HTERT RPE-1 (cell line): ENCODE data around the gene OST4.

Experiments
- in situ Hi-C: fragments of 300-500 bp; cut with MboI; formaldehyde crosslinking; loops from 4 replicates; pipeline ENCODE4 v1.14.3; 2020; ENCODE audit warnings: low sequenced_read_pairs

OST4 gene

GRCh38 chr2:27054721-27055120 lies 16.7 kb downstream of the OST4 start:
- in situ Hi-C loops: no loop called here

DNA sequence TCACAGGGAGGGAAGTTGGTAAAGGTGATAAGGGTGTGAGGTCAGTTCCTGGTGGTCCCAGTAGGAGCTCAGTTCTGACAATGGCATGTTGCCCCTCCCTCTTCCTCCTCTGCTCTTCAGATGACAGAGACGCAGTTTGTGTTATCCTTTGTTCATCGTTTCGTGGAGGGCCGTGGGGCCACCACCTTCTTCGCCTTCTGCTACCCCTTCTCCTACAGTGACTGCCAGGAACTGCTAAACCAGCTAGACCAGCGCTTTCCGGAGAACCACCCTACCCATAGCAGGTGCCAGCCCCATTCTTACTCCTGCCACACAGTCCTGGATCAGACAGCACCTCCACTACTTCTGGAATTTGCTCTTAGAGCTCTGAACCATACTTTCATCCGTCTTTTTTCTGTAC lies 17.7 kb downstream of the OST4 start:
- in situ Hi-C loops: no loop called here

DNA sequence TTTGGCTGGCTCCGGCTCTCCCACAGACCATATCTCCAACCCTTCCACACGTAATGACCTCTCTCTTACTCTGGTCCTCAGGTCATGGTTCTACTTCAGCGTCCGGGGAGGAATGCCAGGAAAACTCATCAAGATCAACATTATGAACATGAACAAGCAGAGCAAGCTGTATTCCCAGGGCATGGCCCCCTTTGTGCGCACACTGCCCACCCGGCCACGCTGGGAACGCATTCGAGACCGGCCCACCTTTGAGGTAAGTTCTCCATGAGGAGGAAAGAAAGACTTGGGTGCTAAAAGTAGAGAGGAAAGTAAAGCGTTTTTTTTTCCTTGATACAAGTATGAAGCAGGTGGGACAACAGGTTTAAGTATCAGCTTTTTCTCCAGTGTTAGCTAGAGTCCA lies 18.1 kb downstream of the OST4 start:
- in situ Hi-C loops: no loop called here

DNA sequence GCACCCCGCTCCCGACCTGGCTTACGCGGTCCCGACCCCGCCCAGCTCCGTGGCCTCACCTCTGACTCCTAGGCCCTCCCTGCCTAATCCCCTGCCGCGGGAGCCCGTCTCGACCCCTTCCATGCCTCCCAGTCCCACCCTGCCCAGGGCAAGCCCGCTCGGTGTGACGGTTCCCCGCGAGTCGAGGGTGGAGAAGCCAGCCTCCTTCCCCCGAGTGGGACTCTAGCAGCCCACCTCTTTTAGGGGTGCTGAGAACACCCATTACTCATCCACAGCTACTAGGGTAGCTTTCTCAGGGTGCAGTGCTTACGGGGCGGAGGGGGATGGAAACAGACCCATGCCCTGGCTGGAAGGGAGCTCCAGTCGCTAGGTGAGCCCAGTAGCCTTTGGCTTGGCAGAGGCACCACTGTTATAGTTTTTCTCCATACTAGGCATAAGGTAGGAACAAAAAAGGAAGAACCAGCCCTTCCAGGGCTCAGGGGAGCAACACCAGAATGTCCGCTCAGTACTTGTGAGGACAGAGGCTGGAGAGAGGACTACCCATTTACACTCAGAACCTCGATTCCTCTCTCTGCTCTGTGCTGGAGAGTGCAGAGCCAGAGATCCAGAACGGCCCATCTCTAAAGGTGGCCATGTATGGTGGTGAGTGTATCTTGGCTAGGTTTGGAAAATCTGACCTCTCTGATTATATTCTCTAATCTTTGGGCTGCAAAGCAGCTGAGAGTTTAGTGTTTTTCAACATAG lies 19.4 kb downstream of the OST4 start:
- in situ Hi-C loops: no loop called here

DNA sequence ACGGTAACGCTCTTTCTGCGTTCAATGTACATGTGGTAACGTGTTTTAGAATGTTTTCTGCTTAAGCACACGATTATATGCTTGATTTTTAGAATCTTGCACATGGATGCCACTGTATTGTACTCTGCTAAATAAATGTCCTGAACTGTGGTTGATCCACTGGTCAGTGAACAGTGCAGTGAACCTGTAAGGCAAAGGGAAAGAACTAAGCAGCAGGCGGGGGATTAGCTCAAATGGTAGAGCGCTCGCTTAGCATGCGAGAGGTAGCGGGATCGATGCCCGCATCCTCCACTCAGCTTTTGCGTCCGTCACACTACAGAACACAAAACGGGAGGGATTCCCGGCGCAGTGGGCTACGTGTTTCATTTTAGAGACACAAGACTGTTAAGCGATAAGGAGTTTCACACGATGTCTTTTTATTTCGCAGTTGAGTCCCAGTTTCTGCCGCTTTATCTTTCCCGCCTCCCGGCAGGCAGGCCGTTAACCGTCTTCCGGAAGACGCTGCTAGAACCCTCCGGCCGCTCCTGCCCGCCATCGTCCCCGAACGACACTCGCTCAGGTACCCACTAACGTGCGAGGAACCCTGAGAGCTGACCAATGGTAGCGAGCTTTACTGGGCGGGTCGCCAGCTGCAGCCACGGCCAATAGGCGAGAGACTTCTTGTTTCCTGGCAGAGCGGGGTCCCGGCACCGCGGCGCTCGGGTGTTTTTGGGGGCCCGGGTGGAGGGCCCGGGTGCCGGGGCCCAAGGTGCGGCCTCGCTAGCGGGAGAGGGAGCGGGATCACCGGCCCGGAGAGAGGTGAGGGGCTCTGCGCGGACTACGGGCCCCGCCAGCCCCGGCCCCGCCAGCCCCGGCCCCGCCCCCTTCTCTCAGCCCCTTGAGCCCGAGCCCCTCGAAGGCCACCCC lies 20.2 kb downstream of the OST4 start, which contains the start of gene AGBL5:
TSS of gene AGBL5 (plus strand) at position 673 of the 906 bp plus-strand sequence. CDS start 1,291 bp downstream, outside the sequence.
- in situ Hi-C loops: no loop called here

- in situ Hi-C loops: no loop called here
Observed at GRCh38 chr2:27050281-27050995, 21.0 kb downstream of the OST4 start.

DNA sequence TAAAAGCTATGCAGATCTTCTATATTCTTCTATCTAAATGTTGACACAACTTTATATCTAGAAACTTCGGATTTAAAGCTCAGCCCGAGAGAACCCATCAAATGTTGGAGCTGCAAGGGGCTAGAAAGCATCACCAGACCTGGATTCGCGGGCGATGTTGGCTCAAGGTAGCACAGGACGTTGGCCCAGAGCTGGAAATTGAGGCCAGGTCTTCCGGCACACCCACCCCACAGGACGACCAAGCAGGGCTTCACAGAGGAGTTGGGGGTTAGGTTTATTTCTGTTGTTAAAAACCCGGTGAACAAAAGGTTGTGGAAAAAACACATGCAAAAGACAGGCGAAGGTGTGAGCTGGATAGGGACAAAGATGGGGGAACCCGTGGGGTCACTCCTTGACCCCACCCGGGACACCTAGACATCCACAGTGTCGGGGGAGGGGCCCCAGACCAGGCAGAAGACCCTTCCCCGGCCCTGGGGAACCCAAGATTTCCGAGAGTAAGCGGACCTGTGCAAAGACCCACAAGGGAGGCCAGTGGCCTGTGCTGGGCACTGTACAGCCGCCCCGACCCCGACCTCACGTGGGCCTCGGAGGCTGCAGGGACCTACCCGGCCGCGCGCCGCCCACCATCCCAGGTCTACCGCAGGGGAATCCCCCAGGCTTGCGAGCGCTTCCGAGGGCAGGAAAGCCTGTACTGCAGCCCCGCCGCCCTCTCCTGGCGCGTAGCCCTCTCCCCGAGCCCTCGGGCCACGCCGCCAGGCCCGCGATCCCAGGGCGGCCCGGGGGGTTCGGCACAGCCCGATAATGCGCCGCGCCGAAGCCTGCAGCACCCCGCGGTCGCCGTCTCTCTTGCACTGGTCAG lies 21.8 kb downstream of the OST4 start:
- in situ Hi-C loops: no loop called here

DNA sequence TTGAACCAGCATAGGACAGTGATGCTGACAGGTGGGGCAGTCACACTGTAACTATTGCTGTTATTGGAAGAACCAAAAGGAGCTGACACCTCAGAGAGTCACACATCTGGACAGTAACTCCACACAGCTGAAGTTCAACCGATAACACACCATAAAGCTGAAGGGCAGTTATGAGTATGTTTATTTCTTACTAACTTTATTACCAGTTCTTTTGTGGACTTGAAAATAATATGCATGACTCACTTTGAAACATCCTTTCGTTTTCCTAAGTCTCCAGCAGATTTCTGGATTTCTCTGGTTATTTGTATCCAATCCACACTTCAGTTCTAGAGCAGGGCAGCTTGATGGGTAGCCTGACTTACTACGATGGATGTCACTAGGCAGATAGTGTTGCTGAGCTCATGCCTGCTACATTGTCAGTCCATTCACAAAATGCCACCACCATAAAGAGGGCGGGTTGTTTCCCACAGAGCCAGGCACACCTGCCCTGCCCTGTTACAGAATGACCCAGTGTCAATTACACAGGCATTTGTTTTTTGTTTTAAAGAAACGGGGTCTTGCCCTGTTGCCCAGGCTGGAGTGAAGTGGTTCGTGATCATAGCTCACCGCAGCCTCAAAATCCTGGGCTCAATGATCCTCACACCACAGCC lies 28.3 kb downstream of the OST4 start:
- in situ Hi-C loops: no loop called here

- in situ Hi-C loops: no loop called here
Observed at GRCh38 chr2:27042159-27042661, 29.2 kb downstream of the OST4 start.

DNA sequence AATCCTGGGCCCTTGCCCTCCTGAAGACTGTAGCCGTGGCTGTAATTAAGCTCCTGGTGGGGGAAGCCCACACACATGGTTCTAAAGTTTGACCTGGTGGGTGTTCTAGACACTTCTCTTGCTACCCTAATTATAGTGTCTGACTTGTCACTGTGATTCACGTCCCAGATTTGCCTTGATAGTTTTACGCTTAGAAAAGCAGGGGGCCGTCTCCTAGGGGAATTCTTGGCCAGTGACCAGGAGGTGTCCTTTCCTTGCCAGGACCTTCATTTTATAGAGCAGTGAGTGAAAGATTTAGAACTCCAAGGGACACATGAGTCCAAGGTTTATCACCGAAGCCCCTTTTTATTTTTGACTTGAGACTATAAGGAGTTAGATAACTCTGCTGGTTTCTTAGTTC lies 29.7 kb downstream of the OST4 start:
- in situ Hi-C loops: no loop called here

GRCh38 chr2:27040282-27040681 lies 31.2 kb downstream of the OST4 start:
- in situ Hi-C loops: no loop called here

GRCh38 chr2:27039871-27040270 lies 31.6 kb downstream of the OST4 start:
- in situ Hi-C loops: no loop called here

- in situ Hi-C loops: no loop called here
Observed at GRCh38 chr2:27039426-27039825, 32.0 kb downstream of the OST4 start.

- in situ Hi-C loops: no loop called here
Observed at GRCh38 chr2:27038631-27039339, 32.7 kb downstream of the OST4 start.

- in situ Hi-C loops: no loop called here
Observed at GRCh38 chr2:27038012-27038411, 33.4 kb downstream of the OST4 start.

DNA sequence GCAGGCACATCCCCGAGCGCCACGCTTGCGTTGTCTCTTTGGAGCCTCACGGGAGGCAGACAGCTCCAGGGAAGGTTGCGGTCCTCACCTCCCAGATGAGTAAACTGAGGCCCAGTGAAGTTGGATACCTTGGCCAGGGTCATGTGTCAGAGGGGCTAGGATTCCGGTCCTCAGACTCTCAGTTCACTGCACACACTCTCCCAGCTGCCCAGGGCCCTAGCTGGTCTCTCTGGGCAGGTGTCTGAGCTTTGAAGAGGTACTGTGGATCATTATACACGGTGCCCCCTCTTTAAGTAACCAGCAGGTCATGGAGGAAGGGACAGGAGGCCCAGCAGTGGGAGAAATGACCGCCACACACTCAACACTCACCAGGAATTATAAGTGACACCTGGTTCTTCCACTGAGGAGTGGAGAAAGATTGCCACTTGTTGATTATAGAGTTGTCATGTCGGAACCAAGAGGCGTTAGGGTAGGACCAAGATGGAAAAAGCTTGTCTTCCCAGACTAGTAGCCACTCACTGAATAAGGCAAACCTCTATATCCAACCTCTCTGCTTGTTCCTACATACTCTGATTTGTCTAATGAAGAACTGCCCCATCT lies 38.1 kb downstream of the OST4 start:
- in situ Hi-C loops: no loop called here

DNA sequence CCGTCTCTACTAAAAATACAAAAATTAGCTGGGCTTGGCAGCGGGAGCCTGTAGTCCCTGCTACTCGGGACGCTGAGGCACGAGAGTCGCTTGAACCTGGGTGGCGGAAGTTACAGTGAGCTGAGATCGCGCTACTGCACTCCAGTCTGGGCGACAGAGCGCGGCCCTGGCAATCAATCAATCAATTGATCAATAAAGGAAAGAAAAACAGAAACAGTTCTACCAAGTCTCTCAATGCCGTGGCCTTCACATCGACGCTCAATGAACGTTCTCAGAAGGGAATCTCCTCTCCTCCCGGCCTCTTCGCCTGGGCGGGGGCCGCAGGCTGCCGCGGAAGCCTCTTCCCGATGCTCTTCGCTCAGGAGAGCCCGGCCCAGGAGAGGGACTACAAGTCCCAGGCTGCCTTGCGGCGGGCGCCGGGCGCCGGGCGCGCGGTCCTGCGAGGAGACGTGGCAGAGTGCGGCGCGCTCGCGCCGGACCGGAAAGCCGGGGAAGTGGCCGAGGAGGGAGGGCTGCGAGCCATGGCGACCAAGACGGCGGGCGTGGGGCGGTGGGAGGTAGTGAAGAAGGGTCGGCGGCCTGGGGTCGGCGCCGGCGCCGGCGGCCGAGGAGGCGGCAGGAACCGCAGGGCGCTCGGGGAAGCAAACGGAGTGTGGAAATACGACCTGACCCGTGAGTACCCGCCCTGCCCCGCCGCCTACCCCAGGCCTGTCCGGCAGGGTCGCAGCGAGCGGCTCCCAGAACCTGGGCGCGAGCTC lies 38.8 kb downstream of the OST4 start, which contains the start of gene TMEM214:
TSS of gene TMEM214 (plus strand) at position 471 of the 758 bp plus-strand sequence. CDS start at position 522, 51 bp downstream.
- in situ Hi-C loops: no loop called here

DNA sequence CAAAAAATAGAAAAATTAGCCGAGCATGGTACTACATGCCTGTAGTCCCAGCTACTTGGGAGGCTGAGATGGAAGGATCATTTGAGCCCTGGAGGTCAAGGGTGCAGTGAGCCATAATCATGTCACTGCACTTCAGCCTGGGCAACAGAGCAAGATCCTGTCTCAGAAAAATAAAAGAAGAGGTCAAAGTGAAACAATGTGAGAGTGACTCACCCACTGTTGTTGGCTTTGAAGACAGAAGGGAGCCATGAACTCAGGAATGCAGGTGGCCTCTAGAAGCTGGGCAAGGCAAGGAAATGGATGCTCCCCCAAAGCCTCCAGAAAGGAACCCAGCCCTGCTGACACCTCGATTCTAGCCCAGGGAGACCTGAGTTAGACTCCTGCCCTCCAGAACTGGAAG lies 42.4 kb downstream of the OST4 start:
- in situ Hi-C loops: no loop called here
